ENCODE results near the gene TNFAIP8L1. TPM values are rescaled to one million over a fixed set of nuclear protein-coding genes. Genes with fewer than 3 reads are reported as not detected.
A peak's percentile ranks its signal among the peaks of the same experiment; 100 is the strongest.

The TNFAIP8L1 gene
- total and polyA plus RNA-seq, 2 of the 8 experiments (the other 6 are each of a cell fraction or from before 2014, with no cell fraction given) = 3.2 to 6.1 TPM

DNA sequence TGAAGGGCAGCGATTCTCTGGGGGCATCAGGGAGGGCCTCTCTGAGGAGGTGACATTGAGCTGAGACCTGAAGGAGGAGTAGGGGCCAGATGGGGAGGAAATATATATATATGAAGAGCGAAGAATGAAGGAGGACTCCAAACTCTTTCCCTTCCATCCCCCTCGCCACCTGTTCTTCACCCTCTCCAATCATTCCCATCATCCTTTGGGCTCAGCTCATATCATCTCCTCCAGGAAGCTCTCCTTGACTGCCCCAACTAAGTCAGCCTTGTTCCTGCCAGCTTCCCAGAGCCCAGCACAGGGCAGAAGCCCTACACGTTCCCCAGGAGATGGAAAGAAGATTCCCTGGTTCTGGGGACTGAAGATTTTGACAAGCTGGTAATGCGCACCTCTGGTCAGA, 46.9 kb upstream of the TNFAIP8L1 start:
- H3K23me2 ChIP-seq (ENCODE audit: low read depth, low read length) = peaks cover 2% of the 10 kb centered on the region; the same call in 1 of the 2 replicates
- no peak overlapping the region for H3K18ac ChIP-seq (ENCODE audit: extremely low read depth, low read length)
- H2AFZ ChIP-seq (ENCODE audit: low read length) = 0 out of 2 replicates have a peak overlapping the region, but pooled peaks have one; percentile 70
- peaks cover 0 to 6% (median 1%) of the 10 kb centered on the region in 4 experiments; a peak in 5 of 7 replicates for H3K4me1 ChIP-seq (replicated peaks in 1 of 4; ENCODE audit: control insufficient read depth in 3 of 4, insufficient read depth in 4 of 4, low read length in 3 of 4)
- no peak overlapping the region for H3K56ac ChIP-seq (replicated peaks; ENCODE audit: insufficient read length, low read depth, low read length)
- no peak overlapping the region for H4K5ac ChIP-seq (ENCODE audit: insufficient read length, low read depth, low read length)
- no peak overlapping the region for H3K4me2 ChIP-seq (ENCODE audit: insufficient read depth in 1 of 2, low read depth in 2 of 2, low read length in 2 of 2)
- no peak overlapping the region for H2BK15ac ChIP-seq (ENCODE audit: low read length)
- H2BK5ac ChIP-seq (ENCODE audit: low read depth, low read length) = no peak overlapping the region
- H3K14ac ChIP-seq (ENCODE audit: insufficient read length) = no peak overlapping the region
- H3K4me3 ChIP-seq (ENCODE audit: extremely low read depth in 1 of 4, insufficient read depth in 2 of 4, low read depth in 3 of 4, low read length in 4 of 4) = no peak overlapping the region
- no peaks in the 10 kb centered on the region for H3K36me3 ChIP-seq (ENCODE audit: control insufficient read depth in 2 of 4, insufficient read depth in 4 of 4, low read length in 3 of 4)
- no peaks in the 10 kb centered on the region for H4K20me1 ChIP-seq (replicated peaks in 1 of 2; ENCODE audit: control insufficient read depth in 1 of 2, insufficient read depth in 2 of 2, low read length in 2 of 2)
- H3K79me2 ChIP-seq (ENCODE audit: control insufficient read depth in 1 of 2, insufficient read depth in 2 of 2, low read length in 2 of 2) = no peaks in the 10 kb centered on the region
- no peaks in the 10 kb centered on the region for H3K79me1 ChIP-seq (ENCODE audit: low read depth, low read length)
- H4K8ac ChIP-seq (ENCODE audit: extremely low read depth, insufficient read depth, low read length) = no peak overlapping the region
- CTCF ChIA-PET (ENCODE audit: partially characterized antibody) = interaction anchor here (0.6 to 7.1 kb wide), 14 partner anchors 12 to 69 kb away, joined by 3 to 34 read pairs (median 6); no protein-coding TSS in a partner anchor
- no peak overlapping the region for H4K91ac ChIP-seq (replicated peaks; ENCODE audit: insufficient read length, low read length)
- H2BK20ac ChIP-seq (ENCODE audit: low read length) = no peak overlapping the region
- H3K27ac ChIP-seq (ENCODE audit: low read depth, low read length) = no peak overlapping the region
- no peak for DNase-seq (ENCODE audit: low read depth in 1 of 2, low spot score in 2 of 2)
- H2BK12ac ChIP-seq (ENCODE audit: low read depth, low read length) = peak overlapping the region; percentile 50; the same call in 1 of the 2 replicates
- no peak overlapping the region for H3K4ac ChIP-seq (replicated peaks; ENCODE audit: insufficient read length, low read depth, low read length)
- H3K27me3 ChIP-seq (replicated peaks in 1 of 4; ENCODE audit: control insufficient read depth in 3 of 4, extremely low read depth in 1 of 4, insufficient read depth in 3 of 4, low read length in 3 of 4) = peaks cover 0 to 3% (median 0%) of the 10 kb centered on the region in 4 experiments; a peak in 1 of 7 replicates
- FAIRE-seq = no peak
- 87% methylated on average over 4 of the region's 5 CpGs; no CpG with 5 or more reads in 1 of the 2 experiments for WGBS, 2 experiments (ENCODE audit: extremely low coverage in 1 of 2, insufficient coverage in 1 of 2, insufficient read length in 1 of 2, insufficient replicate concordance in 2 of 2, low coverage in 1 of 2, low lambda C conversion rate in 2 of 2, missing lambda C conversion rate in 1 of 2)
- no peaks in the 10 kb centered on the region for H3K9me3 ChIP-seq (ENCODE audit: insufficient read depth in 2 of 2, low read depth in 1 of 2, low read length in 1 of 2)
- no peak overlapping the region for H2AK5ac ChIP-seq (ENCODE audit: low read depth, low read length)
- POLR2A ChIA-PET (ENCODE audit: partially characterized antibody) = no interaction called here
- H2BK120ac ChIP-seq (replicated peaks; ENCODE audit: low read depth, low read length) = no peak overlapping the region
- no peak overlapping the region for H3K9ac ChIP-seq (replicated peaks in 1 of 4; ENCODE audit: extremely low read depth in 1 of 4, low read depth in 3 of 4, low read length in 3 of 4)
- H3K23ac ChIP-seq (ENCODE audit: insufficient read length) = no peak overlapping the region
- TF ChIP-seq RXRA (IDR thresholded peaks at IDR 0.05; ENCODE audit: insufficient read depth, low read depth, low read length) = no peak
- TF ChIP-seq EGR1 (IDR thresholded peaks at IDR 0.05; ENCODE audit: borderline replicate concordance, low read depth, low read length) = no peak
- TF ChIP-seq SUZ12 (IDR thresholded peaks at IDR 0.05; ENCODE audit: low read length) = no peak
- TF ChIP-seq, protein P1, sequence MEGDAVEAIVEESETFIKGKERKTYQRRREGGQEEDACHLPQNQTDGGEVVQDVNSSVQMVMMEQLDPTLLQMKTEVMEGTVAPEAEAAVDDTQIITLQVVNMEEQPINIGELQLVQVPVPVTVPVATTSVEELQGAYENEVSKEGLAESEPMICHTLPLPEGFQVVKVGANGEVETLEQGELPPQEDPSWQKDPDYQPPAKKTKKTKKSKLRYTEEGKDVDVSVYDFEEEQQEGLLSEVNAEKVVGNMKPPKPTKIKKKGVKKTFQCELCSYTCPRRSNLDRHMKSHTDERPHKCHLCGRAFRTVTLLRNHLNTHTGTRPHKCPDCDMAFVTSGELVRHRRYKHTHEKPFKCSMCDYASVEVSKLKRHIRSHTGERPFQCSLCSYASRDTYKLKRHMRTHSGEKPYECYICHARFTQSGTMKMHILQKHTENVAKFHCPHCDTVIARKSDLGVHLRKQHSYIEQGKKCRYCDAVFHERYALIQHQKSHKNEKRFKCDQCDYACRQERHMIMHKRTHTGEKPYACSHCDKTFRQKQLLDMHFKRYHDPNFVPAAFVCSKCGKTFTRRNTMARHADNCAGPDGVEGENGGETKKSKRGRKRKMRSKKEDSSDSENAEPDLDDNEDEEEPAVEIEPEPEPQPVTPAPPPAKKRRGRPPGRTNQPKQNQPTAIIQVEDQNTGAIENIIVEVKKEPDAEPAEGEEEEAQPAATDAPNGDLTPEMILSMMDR (IDR thresholded peaks at IDR 0.05; ENCODE audit: control extremely low read depth in 1 of 3, insufficient read depth in 1 of 3, low read depth in 1 of 3, low read length in 3 of 3) = no peak
- no peak for TF ChIP-seq NRF1 (IDR thresholded peaks at IDR 0.05; ENCODE audit: low read depth, low read length)
- no peak for TF ChIP-seq FOSL1 (IDR thresholded peaks at IDR 0.05; ENCODE audit: insufficient read depth, low read depth, low read length)
- TF ChIP-seq SIX5 (IDR thresholded peaks at IDR 0.05; ENCODE audit: low read depth, low read length) = no peak
- no peak for TF ChIP-seq TAF7 (optimal IDR thresholded peaks at IDR 0.05; ENCODE audit: borderline replicate concordance, low read depth, low read length)
- TF ChIP-seq E2F6 (IDR thresholded peaks at IDR 0.05) = no peak
- no peak for TF ChIP-seq SP4 (IDR thresholded peaks at IDR 0.05; ENCODE audit: low read length)
- no peak for TF ChIP-seq SP2 (IDR thresholded peaks at IDR 0.05; ENCODE audit: low read length)
